SH-SY5Y (cell line): ENCODE measurements around the gene HOXA10.

Experiments used
- GATA2 ChIP-seq: IDR thresholded peaks from 2 replicates; pipeline ENCODE4 v1.6.1; 2011; ENCODE audit warnings: mild to moderate bottlenecking, low read depth, low read length
- GATA3 ChIP-seq: IDR thresholded peaks from 2 replicates; pipeline ENCODE4 v1.6.1; 2011; ENCODE audit warnings: low read depth, mild to moderate bottlenecking, low read length, moderate library complexity

GRCh38 chr7:27193335-27194001, 19.3 kb upstream of the HOXA10 start:
- TF ChIP-seq GATA3 (no peak), GATA2 (no peak)
